Daoy (cell line): ENCODE data around the gene PDP2. TPM values are rescaled to one million over a fixed set of nuclear protein-coding genes. Genes with fewer than 3 reads are reported as not detected.

Source experiments
- DNase-seq: peaks from one replicate; pipeline ENCODE4 v3.0.0-alpha.2; 2015; ENCODE audit warnings: low read depth
- total RNA-seq: library from RNA; depleted of rRNA; stranded (reverse); fragments of >200 nt; shearing (Covaris generic); gene quantifications from 2 replicates; pipeline ENCODE4 v1.2.3, GENCODE V29; 2014; rRNA removed

PDP2 gene
- 2.7 and 5.7 TPM in 2 replicates for total RNA-seq

GRCh38 chr16:66880288-66881013 lies at the start of gene PDP2:
PDP2 (plus strand) TSS chr16:66880515; CDS start chr16:66884285, 3,770 bp downstream.
- DNase-seq = peak; percentile 92

- no peak for DNase-seq
These were observed 48.1 kb upstream of the PDP2 start for GRCh38 chr16:66832190-66832589.

GRCh38 chr16:66832661-66833305 lies 47.5 kb upstream of the PDP2 start:
- DNase-seq = no peak

GRCh38 chr16:66834746-66835145 lies 45.6 kb upstream of the PDP2 start:
- DNase-seq = no peak

- DNase-seq = no peak
These were observed 39.4 kb upstream of the PDP2 start for GRCh38 chr16:66840883-66841282.

GRCh38 chr16:66841366-66841765 lies 38.9 kb upstream of the PDP2 start:
- no peak for DNase-seq

GRCh38 chr16:66842765-66843164 lies 37.5 kb upstream of the PDP2 start:
- peak; percentile 23 for DNase-seq

GRCh38 chr16:66843191-66843590 lies 37.1 kb upstream of the PDP2 start:
- DNase-seq = no peak

- DNase-seq = no peak
These were observed 36.3 kb upstream of the PDP2 start for GRCh38 chr16:66844009-66844341.

GRCh38 chr16:66844342-66845079 lies 35.8 kb upstream of the PDP2 start, which contains the start of gene CA7:
CA7 (plus strand) TSS chr16:66844414; CDS start chr16:66844488, 74 bp downstream.
- no peak for DNase-seq

GRCh38 chr16:66845080-66845410 lies 35.3 kb upstream of the PDP2 start:
- no peak for DNase-seq

GRCh38 chr16:66845791-66846221 lies 34.5 kb upstream of the PDP2 start:
- no peak for DNase-seq

GRCh38 chr16:66846266-66846665 lies 34.0 kb upstream of the PDP2 start:
- DNase-seq = no peak

GRCh38 chr16:66846831-66847230 lies 33.5 kb upstream of the PDP2 start:
- no peak for DNase-seq

- no peak for DNase-seq
These were observed 32.7 kb upstream of the PDP2 start for GRCh38 chr16:66847533-66848067.

- no peak for DNase-seq
These were observed 32.1 kb upstream of the PDP2 start for GRCh38 chr16:66848172-66848571.

GRCh38 chr16:66849021-66849420 lies 31.3 kb upstream of the PDP2 start:
- no peak for DNase-seq

- no peak for DNase-seq
These were observed 30.8 kb upstream of the PDP2 start for GRCh38 chr16:66849549-66849948.

- DNase-seq = no peak
These were observed 30.1 kb upstream of the PDP2 start for GRCh38 chr16:66850115-66850815.

- no peak for DNase-seq
These were observed 28.9 kb upstream of the PDP2 start for GRCh38 chr16:66851166-66851964.
